GM21825 (cell line): Measurements from ENCODE around the gene TUBGCP3.

ENCODE experiments used
- ATAC-seq: cut with Tn5 transposase; IDR thresholded peaks from one replicate; pipeline ENCODE4 v1.9.1; 2021; ENCODE audit warnings: mild to moderate bottlenecking, moderate library complexity; ENCODE audit not compliant: unreplicated experiment

TUBGCP3 gene

DNA sequence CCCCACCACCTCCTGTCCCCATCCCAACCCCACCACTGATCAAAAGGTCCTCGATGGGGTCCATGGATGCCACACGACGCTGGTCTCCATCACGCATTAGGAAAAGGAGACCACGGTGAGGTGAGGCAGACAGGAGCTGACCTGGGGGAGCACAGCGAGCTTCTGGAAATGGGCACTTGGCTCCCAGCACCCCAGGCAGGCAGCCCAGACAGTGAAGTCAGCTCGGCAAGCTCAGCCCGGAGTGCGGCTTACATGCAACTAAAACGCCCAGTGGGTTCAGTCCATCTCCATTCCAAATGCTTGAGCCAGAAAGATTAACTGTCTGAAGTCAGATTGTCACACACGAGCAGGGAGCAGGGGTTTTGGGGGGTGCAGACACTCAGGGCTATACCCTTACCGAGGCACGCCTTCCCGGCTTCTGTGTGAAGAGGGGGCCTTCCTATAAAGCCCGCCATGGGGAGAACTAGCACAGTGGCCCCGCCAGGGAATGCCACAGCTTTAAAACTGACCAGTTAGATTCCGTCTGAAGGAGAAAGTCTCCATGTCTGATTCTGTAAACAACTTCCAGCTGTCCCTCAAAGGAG is 132.4 kb downstream of the TUBGCP3 start:
- no peak for ATAC-seq

DNA sequence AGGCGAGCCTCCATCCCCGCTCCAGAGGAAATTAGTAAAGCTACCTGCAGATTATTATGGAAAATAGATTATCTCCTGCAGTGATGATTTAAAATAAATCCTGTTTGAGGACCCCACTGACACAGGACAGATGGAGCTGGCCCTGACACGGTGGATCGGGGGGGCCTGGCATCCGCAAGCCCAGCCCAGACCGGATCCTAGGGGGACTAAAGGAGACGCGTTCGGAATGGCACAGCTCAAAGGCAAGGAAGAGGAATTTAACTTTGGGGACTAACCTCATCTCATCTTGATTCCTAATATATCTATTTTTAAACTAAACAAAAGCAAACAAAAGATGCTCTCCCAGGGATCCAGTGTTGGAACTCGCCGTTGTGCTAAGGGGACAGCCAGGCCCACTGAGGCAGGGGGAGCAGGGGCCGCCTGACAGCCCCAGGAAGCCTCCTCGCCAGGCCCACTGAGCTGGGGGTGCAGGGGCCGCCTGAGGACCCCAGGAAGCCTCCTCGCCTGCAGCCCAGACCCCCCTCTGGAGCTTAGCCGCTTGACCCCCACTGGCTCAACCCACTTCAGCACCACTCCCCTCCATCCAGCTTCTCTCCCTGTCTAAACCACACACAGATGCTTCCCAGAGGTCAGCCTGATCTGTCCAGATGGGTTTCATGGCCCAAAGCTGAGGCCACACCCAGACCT is 133.2 kb downstream of the TUBGCP3 start:
- no peak for ATAC-seq

DNA sequence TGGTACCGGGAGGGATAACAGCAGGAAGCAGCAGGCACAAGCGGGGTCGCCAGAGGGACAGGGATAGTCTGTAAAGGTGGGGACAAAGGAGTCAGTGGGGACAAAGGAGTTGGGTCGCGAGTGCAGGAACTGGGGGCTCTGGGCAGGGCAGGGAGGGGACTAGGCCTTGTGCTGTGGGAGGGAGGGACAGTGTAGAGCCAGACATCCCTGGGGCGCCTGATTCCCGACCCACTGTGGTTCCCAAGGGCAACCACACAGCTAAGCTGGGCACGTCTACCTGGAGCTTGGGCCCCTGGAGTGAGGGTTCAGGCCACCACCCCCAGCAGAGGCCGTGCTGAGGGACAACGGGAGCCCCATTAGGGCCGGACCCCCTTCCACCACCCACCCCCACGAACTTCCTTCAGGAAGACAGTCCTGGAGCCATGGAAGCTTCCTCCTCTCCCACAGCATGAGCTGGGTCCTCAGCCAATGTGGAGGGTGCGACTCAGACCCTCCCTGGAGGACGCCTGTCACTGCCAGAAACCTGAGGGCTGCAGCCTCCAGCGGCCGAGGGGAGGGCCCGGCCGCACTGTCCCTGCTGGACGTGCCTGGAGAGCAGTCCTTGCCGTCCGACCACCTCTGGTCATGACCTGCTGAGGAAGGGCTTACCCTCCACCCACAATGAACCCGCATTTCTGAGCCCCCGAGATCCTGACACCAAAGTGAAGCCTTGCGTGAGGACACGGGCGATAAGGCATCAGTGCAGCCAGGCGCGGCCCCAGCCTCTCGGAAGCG is 133.9 kb downstream of the TUBGCP3 start:
- no peak for ATAC-seq

DNA sequence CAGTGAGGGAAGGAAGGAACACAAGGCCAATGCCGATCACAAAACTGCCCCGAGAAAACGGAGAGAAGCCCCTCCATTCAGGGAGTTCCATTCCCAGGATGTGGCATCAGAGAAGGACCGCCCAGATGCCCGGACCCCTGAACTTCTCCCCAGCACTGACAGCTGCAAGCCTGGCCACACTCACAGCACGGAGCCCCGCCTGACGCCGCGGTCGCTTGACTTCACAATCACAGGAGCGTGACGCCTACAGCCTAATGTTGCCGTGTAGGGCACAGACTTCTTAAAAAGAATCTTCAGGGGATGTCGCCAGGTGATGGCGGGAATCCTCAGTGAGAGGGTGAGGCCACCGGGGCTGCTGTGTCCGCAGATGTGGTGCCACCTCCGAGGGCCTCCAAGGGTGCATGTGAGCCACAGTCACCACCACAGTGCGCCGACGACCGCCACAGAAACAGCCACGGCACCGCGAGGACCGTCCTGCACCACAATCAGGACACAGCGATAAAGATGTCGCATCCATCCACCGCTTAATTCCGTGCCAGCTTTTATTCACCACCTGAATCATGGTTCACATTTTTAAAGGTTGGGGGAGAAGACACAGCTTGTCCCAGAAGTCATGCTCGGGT is 134.6 kb downstream of the TUBGCP3 start:
- ATAC-seq = no peak

DNA sequence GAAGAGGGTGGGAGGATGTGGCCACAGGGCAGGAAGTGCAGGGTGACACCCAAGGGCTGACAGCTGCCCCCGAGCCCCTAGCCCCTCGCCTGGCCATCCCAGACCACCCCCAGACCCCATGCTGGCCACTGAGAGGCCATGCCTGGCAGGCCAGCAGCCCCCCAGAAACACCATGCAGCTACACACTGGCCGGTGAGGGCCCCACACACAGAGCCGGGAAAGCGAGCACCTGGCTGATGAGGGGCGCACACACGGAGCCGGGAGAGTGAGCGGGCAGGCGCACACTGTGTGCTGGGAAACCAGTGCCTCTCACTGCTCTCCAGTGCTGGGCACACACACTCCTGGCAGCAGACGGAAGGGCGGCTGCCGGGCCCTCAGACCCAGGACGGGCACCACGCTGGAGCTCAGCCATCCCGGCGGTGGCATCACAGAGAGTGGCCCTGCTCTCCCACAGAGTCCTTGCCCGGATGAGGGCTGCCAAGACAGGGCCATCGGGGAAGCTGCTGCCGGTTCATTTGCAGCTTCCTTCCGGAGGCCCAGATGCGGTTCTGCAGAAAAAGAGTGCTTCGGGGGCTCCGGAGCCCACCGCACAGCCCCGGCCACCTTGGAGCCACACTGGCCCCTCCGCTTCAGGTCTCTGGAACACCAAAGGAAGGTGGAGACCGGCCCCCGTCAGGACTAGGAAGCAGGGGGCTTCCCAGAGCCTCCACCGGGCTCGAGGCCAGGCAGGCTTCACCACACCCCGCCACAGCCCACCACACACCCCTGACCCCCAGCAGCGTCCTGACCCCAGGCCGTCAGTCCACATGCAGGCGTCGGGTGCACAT is 135.4 kb downstream of the TUBGCP3 start:
- no peak for ATAC-seq

DNA sequence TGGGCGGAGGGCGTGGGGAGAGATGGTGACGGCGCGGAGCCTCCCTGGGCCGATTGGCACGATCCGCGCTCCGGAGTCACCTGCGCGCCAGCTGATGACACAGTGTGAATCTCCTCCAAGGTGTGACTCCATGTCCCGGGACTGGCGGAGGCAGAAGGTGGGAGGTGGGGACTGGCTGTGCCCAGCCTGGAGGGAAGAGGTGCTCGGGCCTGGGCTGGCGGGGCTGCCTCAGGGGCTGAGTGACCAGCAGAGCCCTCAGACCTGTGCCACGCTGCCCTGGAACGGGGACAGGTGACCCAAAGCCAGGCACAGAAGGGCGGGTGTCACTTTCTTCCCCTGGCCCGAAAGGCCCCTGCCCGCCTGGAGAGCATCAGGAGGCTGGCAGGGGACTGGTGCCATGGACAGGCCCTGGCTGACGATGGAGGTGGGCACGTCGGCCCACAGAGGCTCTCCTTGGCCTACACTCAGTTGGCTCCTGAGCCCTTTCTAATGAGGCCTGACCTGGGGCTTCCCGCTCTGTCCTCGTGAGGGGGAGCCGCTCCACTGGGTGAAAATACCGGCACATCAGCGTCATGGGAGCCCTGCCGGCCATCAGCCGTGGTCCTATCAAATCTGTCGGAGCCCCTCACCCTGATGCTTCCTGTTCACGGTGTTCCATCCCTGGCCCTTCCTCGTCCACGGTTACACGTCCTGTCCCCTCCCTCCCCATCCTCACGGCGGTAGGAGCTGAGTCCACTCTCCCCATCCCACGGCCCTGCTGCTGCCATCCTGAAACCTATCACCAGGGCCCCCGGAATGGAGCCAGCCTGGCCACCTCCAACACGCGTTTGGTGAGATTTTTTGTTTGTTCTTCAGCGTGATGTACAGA is 136.2 kb downstream of the TUBGCP3 start:
- ATAC-seq = no peak

DNA sequence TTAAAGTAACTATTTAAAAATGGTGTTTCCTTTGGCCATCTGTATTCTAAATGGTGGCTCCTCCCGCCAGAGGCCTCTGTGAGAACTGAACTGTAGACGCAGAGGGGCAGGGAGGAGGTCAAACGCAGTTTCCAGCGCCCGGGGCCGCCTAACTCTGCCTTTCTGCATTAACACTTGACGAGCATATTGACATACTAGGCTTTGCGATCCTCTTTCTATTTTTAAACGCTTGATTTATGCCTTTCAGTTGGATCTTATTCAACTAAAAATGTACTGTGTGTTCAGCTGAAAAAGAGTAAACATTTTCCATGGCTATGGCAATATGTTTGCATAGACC is 137.1 kb downstream of the TUBGCP3 start:
- no peak for ATAC-seq

DNA sequence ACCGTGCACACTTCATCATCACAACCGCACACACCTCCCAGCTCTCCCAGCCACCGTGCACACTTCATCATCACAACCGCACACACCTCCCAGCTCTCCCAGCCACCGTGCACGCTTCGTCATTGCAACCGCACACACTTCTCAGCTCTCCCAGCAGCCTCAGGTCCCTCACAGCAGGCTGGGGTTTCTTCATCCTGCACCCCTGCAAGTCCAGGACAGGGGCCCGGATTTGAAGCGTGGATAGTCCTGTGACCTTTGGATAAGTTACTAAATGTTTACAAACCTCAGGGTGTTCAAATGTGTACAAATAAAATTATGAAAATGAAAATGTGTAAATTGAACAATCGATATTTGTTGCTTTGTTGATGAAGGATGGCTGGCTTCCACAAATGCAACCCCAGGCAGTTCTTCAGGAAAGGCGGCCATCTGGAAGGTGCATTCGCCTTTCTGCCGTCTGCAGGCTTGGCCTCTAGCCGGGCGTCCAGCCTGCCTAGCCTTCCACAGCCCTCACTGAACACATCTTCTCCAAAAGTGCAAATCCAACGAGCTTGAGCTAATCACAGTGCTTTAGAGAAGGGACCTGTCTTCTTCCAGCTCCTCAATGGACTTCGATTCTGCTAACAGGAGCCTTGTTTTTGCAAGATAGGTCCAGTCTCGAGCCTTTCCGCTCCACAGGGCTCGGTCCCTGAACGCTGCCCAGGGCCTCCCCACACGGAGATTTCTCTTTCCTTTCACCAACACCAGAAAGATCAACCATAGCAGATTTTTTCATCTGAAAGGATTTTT is 137.6 kb downstream of the TUBGCP3 start:
- no peak for ATAC-seq

DNA sequence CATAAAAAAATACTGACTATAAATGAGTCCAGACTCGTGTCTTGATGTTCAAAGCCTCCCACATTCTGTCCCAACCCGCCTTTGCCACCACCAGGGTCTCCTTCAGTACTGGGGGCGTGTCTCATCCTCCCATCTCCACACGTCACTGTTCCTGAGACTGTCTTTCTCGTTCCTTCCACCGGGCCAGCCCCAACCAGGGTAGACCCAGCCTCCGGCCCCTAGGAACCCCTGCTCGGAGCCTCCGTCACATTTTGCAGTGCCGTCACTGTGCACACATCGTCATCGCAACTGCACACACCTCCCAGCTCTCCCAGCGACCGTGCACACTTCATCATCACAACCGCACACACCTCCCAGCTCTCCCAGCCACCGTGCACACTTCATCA is 138.4 kb downstream of the TUBGCP3 start:
- ATAC-seq = no peak

DNA sequence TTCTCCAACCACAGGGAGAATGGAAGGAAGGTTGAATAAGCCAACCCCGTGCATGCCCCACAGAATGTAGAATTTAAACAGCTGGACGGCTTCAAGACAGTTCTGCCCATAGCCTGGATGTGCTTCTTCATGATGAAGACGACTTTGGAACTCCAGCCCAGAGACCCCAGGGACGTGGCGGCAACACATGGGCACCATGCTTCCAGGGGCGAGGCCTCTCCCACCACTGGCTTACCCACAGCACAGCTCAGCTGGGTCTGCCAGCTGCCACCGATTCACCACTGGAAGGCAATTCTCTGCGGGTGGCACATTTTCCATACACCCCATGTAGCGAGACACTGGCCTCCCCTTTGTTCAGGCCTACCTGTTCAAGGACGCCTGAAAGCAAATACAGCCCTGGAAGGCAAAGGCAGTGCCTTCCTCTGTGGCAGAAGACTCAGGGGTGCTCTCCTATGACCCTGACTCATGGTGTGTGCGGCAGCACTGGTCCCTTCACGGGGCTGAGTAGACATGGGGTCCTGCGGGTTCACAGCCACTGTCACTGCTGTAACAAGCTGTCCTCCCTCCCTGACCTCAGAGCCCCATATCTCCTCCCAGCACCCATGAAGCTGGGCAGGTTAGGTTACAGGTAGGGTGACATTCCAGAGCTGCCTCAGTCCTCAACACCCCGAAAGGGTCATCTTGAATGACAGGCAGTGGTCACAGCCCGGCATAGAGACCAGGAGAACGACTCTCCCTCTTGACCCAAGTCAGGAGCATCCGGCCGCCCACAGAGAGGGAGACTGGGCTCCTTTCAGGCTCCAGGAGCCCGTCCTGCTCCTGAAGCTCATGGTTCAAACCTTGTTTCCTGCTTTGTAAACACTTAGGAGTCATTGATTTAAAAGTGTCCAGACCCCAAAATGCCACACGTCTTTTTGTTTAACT is 139.1 kb downstream of the TUBGCP3 start:
- ATAC-seq = no peak

DNA sequence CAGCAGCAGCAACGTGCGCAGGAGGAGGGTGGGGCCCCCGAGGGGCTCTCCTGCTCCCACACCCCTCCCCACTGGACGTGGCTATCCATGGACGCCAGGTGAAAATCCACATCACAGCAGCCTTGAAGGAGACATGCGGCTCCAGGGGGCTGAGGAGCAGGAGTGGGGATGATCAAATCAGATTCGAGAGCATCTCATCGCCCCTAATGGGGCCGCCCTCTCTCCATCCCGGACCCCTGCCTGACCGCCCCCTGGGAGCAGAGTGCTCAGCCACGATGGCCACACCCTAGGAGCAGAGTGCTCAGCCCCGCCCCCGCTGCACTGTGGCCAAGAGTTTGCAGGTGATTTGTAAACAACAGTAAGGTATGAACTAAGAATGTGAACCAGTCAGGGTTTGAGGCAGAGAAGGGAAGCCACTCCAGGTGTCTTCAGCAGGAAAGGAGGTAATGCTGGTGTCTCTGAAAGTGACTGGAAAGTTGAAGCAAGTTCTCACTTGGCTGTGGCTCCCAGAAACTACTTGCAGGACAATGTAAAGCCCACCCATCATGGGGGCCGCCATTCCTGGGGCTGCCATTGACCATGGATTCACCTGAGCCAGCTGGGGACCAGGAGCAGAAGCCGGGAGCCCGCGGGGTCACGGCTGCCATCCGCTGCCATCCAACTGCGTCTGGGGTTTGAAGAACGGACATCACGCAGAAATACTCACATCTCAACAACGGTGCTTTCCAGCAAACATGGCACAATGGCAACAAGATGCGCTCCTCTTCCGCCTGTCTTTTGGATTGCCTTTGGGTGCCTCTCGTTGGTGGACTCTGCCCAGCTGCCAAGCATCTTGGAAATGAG is 140.0 kb downstream of the TUBGCP3 start:
- no peak for ATAC-seq

DNA sequence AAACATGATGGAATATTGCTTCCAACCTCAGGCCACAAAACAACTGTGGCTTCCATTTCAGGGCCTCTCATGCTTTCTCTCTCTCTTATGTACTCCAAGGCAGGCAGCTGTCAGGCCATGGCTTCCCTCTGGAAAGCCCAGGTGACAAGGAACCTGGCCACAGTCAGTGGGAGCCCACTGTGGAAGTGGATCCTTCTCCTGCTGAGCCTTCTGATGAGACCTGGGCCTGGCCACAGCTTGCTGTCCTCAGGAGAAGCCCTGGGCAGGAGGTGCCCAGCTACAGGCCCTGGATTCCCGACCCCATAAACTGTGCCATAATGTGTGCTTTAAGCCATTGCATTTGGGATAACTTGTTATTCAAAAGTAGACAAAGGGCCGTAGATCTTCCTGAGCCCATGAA is 140.6 kb downstream of the TUBGCP3 start:
- ATAC-seq = no peak

DNA sequence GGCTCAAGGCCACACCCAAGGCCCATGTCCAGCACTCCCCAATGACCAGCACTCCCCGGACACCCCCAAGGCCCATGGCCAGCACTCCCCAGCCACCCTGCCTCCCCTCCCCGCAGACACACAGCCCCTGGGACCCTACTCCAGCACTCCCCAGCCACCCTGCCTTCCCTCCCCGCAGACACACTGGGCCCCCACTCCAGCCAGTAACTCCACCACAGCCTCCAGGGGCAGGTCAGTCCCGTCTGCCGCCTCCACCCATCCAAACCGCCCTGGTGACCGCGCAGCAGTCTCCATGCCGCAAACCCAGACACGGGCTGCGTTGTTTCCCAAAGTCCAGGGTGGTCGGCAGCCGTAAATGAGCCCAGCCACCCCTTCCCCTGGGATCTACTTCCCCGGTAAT is 141.1 kb downstream of the TUBGCP3 start:
- no peak for ATAC-seq

DNA sequence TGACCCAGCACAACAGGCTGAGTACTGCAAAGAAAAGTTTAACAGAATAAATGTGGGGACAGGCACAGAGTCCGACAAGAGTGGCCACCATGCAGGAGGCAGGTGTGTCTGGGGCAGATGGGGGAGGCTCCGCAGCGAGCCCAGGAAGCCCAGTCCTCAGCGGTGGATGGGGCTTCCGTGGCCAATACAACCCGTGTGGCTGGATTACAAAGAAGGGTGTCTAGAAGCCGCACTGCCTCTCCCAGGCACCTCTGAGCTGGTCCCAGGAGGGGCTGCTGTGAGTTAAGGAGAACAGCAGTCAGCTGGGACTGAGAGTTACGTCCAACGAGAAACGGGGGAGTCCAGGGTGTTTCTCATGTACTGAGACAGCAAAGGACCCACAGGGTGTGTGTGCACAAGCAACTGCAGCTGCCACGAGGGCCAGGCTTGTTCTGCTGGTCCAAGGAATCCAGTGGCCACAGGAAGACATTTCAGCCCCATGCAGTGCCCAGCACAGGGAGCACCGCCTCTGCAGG is 141.5 kb downstream of the TUBGCP3 start:
- ATAC-seq = no peak

DNA sequence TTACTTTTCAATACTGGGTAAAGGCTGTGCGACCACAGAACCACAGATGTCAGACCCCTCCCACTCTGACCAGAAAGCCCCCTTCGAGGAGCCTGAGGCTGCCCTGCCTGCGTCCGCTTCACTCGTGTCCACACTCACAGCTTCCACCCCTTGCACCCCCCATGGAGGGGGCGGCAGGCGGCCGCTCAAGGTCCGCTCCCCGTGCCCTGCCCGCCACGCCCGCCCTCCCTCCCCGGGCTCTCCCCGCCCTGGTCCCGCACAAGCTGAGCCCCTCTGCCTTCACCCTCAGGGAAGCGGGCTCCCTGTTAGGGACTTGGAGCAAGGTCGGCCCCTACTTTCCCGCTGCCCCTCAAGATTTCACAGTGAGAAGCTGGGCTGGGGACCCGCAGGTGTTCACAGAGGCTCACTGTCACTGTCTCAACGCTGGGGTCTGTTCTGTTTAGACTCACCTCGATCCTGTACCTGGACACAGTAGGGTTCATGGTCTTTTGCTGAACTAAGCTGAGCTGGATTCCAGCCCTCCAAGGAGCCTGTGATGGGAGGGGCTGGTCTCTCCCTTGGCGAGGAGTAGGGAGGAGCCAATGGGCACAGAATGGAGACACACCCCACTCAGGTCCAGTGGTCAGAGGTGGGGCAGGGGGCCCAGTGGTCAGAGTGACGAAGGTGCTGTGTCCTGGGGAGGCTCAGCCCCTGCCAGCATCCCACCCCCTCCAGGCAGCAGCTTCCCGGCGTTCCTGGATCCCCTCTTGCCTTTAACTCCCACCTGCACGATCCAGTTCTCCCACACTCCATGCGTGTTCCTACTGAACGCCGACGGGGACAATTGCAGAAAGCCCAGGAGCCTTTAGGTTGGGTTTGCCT is 142.3 kb downstream of the TUBGCP3 start:
- no peak for ATAC-seq
